ENCODE data around the gene TFE3.

- TF ChIP-seq CTCF (IDR thresholded peaks at IDR 0.05) (no peak), POLR2A (IDR thresholded peaks at IDR 0.05) (no peak)
Measured at GRCh38 chrX:49037883-49038475, 5.2 kb downstream of the TFE3 start.

All from heart left ventricle (tissue), 13 donors.